ENCODE data around the gene ADAMTS12. TPM values are rescaled to one million over a fixed set of nuclear protein-coding genes. Genes with fewer than 3 reads are reported as not detected.
A peak's percentile ranks its signal among the peaks of the same experiment; 100 is the strongest.

The ADAMTS12 gene
- total RNA-seq, 1 donor from 2014 or later: 4.1 TPM

- Histone ChIP-seq H3K4me3 (ENCODE audit: low read depth, low read length) (no peak overlapping the region), H3K27me3 (ENCODE audit: control insufficient read depth, insufficient read depth, low read length) (no peaks in the 10 kb centered on the region), H3K36me3 (ENCODE audit: control insufficient read depth, insufficient read depth, low read length) (no peaks in the 10 kb centered on the region)
- no peak for DNase-seq (ENCODE audit: low read depth)
- TF ChIP-seq CTCF (IDR thresholded peaks at IDR 0.05; ENCODE audit: insufficient read depth, low read length, poor library complexity, severe bottlenecking): no peak
Observed at GRCh38 chr5:33852319-33852718, 39.5 kb downstream of the ADAMTS12 start.

- H3K36me3 ChIP-seq (ENCODE audit: control insufficient read depth, insufficient read depth, low read length): no peaks in the 10 kb centered on the region
- H3K4me3 ChIP-seq (ENCODE audit: low read depth, low read length): no peak overlapping the region
- no peaks in the 10 kb centered on the region for H3K27me3 ChIP-seq (ENCODE audit: control insufficient read depth, insufficient read depth, low read length)
- no peak for TF ChIP-seq CTCF (IDR thresholded peaks at IDR 0.05; ENCODE audit: insufficient read depth, low read length, poor library complexity, severe bottlenecking)
- DNase-seq (ENCODE audit: low read depth): peak; percentile 85
Observed at GRCh38 chr5:33850100-33850594, 41.6 kb downstream of the ADAMTS12 start.

- H3K36me3 ChIP-seq (ENCODE audit: control insufficient read depth, insufficient read depth, low read length): no peaks in the 10 kb centered on the region
- H3K27me3 ChIP-seq (ENCODE audit: control insufficient read depth, insufficient read depth, low read length): no peaks in the 10 kb centered on the region
- DNase-seq (ENCODE audit: low read depth): no peak
- H3K4me3 ChIP-seq (ENCODE audit: low read depth, low read length): no peak overlapping the region
- no peak for TF ChIP-seq CTCF (IDR thresholded peaks at IDR 0.05; ENCODE audit: insufficient read depth, low read length, poor library complexity, severe bottlenecking)
Observed at GRCh38 chr5:33848554-33848953, 43.2 kb downstream of the ADAMTS12 start.

- DNase-seq (ENCODE audit: low read depth): no peak
- no peak for TF ChIP-seq CTCF (IDR thresholded peaks at IDR 0.05; ENCODE audit: insufficient read depth, low read length, poor library complexity, severe bottlenecking)
- no peaks in the 10 kb centered on the region for H3K27me3 ChIP-seq (ENCODE audit: control insufficient read depth, insufficient read depth, low read length)
- no peaks in the 10 kb centered on the region for H3K36me3 ChIP-seq (ENCODE audit: control insufficient read depth, insufficient read depth, low read length)
- no peak overlapping the region for H3K4me3 ChIP-seq (ENCODE audit: low read depth, low read length)
Observed at GRCh38 chr5:33846851-33847250, 44.9 kb downstream of the ADAMTS12 start.

GRCh38 chr5:33843579-33843978 is 48.2 kb downstream of the ADAMTS12 start:
- DNase-seq (ENCODE audit: low read depth): no peak
- Histone ChIP-seq H3K4me3 (ENCODE audit: low read depth, low read length) (no peak overlapping the region), H3K36me3 (ENCODE audit: control insufficient read depth, insufficient read depth, low read length) (no peaks in the 10 kb centered on the region), H3K27me3 (ENCODE audit: control insufficient read depth, insufficient read depth, low read length) (no peaks in the 10 kb centered on the region)
- TF ChIP-seq CTCF (IDR thresholded peaks at IDR 0.05; ENCODE audit: insufficient read depth, low read length, poor library complexity, severe bottlenecking): no peak

GRCh38 chr5:33842456-33842855 is 49.3 kb downstream of the ADAMTS12 start:
- TF ChIP-seq CTCF (IDR thresholded peaks at IDR 0.05; ENCODE audit: insufficient read depth, low read length, poor library complexity, severe bottlenecking): no peak
- Histone ChIP-seq H3K27me3 (ENCODE audit: control insufficient read depth, insufficient read depth, low read length) (no peaks in the 10 kb centered on the region), H3K4me3 (ENCODE audit: low read depth, low read length) (no peak overlapping the region), H3K36me3 (ENCODE audit: control insufficient read depth, insufficient read depth, low read length) (no peaks in the 10 kb centered on the region)
- no peak for DNase-seq (ENCODE audit: low read depth)
